ENCODE data around the gene SSR4. TPM values are rescaled to one million over a fixed set of nuclear protein-coding genes. Genes with fewer than 3 reads are reported as not detected.

The SSR4 gene
- total and polyA plus RNA-seq, 10 of the 15 experiments (the other 5 are each of a cell fraction or from before 2014, with no cell fraction given), result 151 to 521 (median 310) TPM

DNA sequence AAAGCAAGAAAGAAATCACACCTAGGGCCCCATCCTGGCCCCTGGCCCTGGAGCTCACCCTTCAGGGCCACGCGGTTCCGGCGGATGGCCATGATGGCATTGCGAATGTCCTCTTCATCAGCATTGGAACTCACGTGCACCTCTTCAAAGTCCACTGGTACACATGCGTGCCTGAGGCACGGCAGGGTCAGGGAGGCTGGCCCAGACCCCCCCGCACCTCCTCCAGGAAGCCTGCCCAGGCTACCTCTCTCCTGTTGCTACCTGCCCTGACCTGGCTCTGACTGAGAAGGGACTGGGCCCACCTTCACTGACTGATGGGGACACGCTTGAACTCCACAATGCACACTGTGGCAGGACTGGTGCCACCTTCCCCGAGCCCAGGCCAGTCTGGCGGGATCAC, 4.8 kb upstream of the SSR4 start:
- ChIA-PET RAD21 (ENCODE audit: unreplicated experiment) (no interaction called here), SMC1A (ENCODE audit: uncharacterized antibody, unreplicated experiment) (no interaction called here), CTCF (interaction anchor here (0.7 kb wide), 1 partner anchor 137 kb away, joined by 3 read pairs; no protein-coding TSS in a partner anchor), POLR2A (no interaction called here)
- intact Hi-C loops (cut with micrococcal nuclease; ENCODE audit: unreplicated experiment) (no loop called here), in situ Hi-C loops (cut with MboI) (loop anchor here (10.0 kb wide), 1 partner anchor 55 kb away; no protein-coding TSS in a partner anchor)
- Histone ChIP-seq H3K27me3 (replicated peaks in 1 of 2; ENCODE audit: control insufficient read depth in 2 of 2, insufficient read depth in 2 of 2, low read length in 1 of 2) (no peaks in the 10 kb centered on the region), H3K9me3 (replicated peaks; ENCODE audit: control insufficient read depth, insufficient read depth, low read length) (no peaks in the 10 kb centered on the region; the same call in 2 of the 3 replicates), H3K36me3 (ENCODE audit: control insufficient read depth in 2 of 2, insufficient read depth in 2 of 2, low read length in 1 of 2) (peaks cover 3% of the 10 kb centered on the region in 2 experiments; a peak in 3 of 4 replicates), H2AFZ (ENCODE audit: control insufficient read depth, low read depth, low read length) (no peak overlapping the region), H3K4me3 (no peak overlapping the region), H3K4me1 (ENCODE audit: control insufficient read depth, insufficient read depth, low read length) (no peaks in the 10 kb centered on the region), H3K4me2 (ENCODE audit: control insufficient read depth, insufficient read depth) (no peak overlapping the region), H3K9ac (ENCODE audit: control insufficient read depth, insufficient read depth, low read length) (no peak overlapping the region), H3K79me2 (ENCODE audit: control insufficient read depth, insufficient read depth, low read length) (peaks cover 28% of the 10 kb centered on the region), H4K20me1 (ENCODE audit: control insufficient read depth, insufficient read depth) (no peaks in the 10 kb centered on the region), H3K27ac (ENCODE audit: control insufficient read depth, insufficient read depth) (no peak overlapping the region)
- no peak for ATAC-seq
- TF ChIP-seq STAT3 (IDR thresholded peaks at IDR 0.05; ENCODE audit: low read depth, low read length), result no peak
- TF ChIP-seq NFYB (IDR thresholded peaks at IDR 0.05; ENCODE audit: insufficient read depth, low read depth, low read length), result no peak
- TF ChIP-seq CEBPB (IDR thresholded peaks at IDR 0.05; ENCODE audit: borderline replicate concordance in 1 of 2, low read depth in 2 of 2, low read length in 2 of 2), result no peak
- TF ChIP-seq SREBF2 (IDR thresholded peaks at IDR 0.05; ENCODE audit: low read length), result no peak
- TF ChIP-seq DPF2 (IDR thresholded peaks at IDR 0.05), result no peak
- TF ChIP-seq YBX1 (IDR thresholded peaks at IDR 0.05), result no peak
- TF ChIP-seq BHLHE40 (IDR thresholded peaks at IDR 0.05; ENCODE audit: borderline replicate concordance in 1 of 2, low read depth in 2 of 2, low read length in 1 of 2), result no peak
- TF ChIP-seq IKZF2 (IDR thresholded peaks at IDR 0.05), result no peak
- TF ChIP-seq RUNX3 (IDR thresholded peaks at IDR 0.05; ENCODE audit: low read length), result no peak
- TF ChIP-seq FOXK2 (IDR thresholded peaks at IDR 0.05), result no peak
- TF ChIP-seq RAD21 (IDR thresholded peaks at IDR 0.05; ENCODE audit: insufficient read depth, low read depth, low read length), result no peak
- TF ChIP-seq, protein P1, sequence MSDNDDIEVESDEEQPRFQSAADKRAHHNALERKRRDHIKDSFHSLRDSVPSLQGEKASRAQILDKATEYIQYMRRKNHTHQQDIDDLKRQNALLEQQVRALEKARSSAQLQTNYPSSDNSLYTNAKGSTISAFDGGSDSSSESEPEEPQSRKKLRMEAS (IDR thresholded peaks at IDR 0.05; ENCODE audit: low read depth, low read length), result no peak
- no peak for TF ChIP-seq PML (IDR thresholded peaks at IDR 0.05; ENCODE audit: low read length)
- no peak for TF ChIP-seq PAX8 (IDR thresholded peaks at IDR 0.05)
- no peak for TF ChIP-seq NFXL1 (IDR thresholded peaks at IDR 0.05; ENCODE audit: borderline replicate concordance)
- TF ChIP-seq, protein P2, sequence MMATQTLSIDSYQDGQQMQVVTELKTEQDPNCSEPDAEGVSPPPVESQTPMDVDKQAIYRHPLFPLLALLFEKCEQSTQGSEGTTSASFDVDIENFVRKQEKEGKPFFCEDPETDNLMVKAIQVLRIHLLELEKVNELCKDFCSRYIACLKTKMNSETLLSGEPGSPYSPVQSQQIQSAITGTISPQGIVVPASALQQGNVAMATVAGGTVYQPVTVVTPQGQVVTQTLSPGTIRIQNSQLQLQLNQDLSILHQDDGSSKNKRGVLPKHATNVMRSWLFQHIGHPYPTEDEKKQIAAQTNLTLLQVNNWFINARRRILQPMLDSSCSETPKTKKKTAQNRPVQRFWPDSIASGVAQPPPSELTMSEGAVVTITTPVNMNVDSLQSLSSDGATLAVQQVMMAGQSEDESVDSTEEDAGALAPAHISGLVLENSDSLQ (IDR thresholded peaks at IDR 0.05), result no peak
- 78% methylated on average over 8 of the region's 12 CpGs for WGBS (ENCODE audit: insufficient coverage, insufficient replicate concordance, low lambda C conversion rate, missing lambda C conversion rate)
- no peak for FAIRE-seq
- no peak for DNase-seq (ENCODE audit: low read depth, low spot score)
- BruUV-seq (replicated peaks), result no TSS peak

Measured in GM12878 (cell line).